Activated CD8-positive, alpha-beta memory T cell treated with anti-CD3 and anti-CD28 coated beads, Interleukin-2, amount 50 U/mL, for 24 hours (primary cell): ENCODE results near the gene GNPAT.

Experiments used
- DNase-seq: peaks from one replicate; pipeline ENCODE4 v3.0.0-alpha.2; 2020; ENCODE audit errors: extremely low read depth

GNPAT gene

GRCh38 chr1:231242516-231243198, 1.6 kb downstream of the GNPAT start:
- no peak for DNase-seq

GRCh38 chr1:231248778-231249177, 7.8 kb downstream of the GNPAT start:
- no peak for DNase-seq

- DNase-seq = no peak
These were observed 11.3 kb downstream of the GNPAT start for GRCh38 chr1:231252336-231252735.

GRCh38 chr1:231260351-231260750, 19.3 kb downstream of the GNPAT start:
- DNase-seq = no peak

- no peak for DNase-seq
These were observed 23.6 kb downstream of the GNPAT start for GRCh38 chr1:231264642-231265041.

GRCh38 chr1:231265379-231265778, 24.4 kb downstream of the GNPAT start:
- DNase-seq = no peak

- no peak for DNase-seq
These were observed 25.9 kb downstream of the GNPAT start for GRCh38 chr1:231266811-231267322.

GRCh38 chr1:231272173-231272572, 31.2 kb downstream of the GNPAT start:
- DNase-seq = no peak

GRCh38 chr1:231272880-231273279, 31.9 kb downstream of the GNPAT start:
- no peak for DNase-seq

- no peak for DNase-seq
These were observed 33.3 kb downstream of the GNPAT start for GRCh38 chr1:231274119-231274825.

GRCh38 chr1:231278100-231278790, 37.2 kb downstream of the GNPAT start:
- DNase-seq = no peak

- DNase-seq = no peak
These were observed 38.1 kb downstream of the GNPAT start for GRCh38 chr1:231279081-231279480.

GRCh38 chr1:231279683-231280082, 38.7 kb downstream of the GNPAT start:
- no peak for DNase-seq

- no peak for DNase-seq
These were observed 43.4 kb downstream of the GNPAT start for GRCh38 chr1:231284441-231284840.

GRCh38 chr1:231286603-231287002, 45.6 kb downstream of the GNPAT start:
- DNase-seq = no peak

- no peak for DNase-seq
These were observed 54.9 kb downstream of the GNPAT start for GRCh38 chr1:231295938-231296337.

- DNase-seq = no peak
These were observed 61.0 kb downstream of the GNPAT start for GRCh38 chr1:231301990-231302389.

GRCh38 chr1:231310391-231310934, 69.5 kb downstream of the GNPAT start:
- no peak for DNase-seq

- no peak for DNase-seq
These were observed 70.9 kb downstream of the GNPAT start for GRCh38 chr1:231311720-231312431.

GRCh38 chr1:231312432-231312788, 71.4 kb downstream of the GNPAT start:
- DNase-seq = no peak

GRCh38 chr1:231313661-231314060, 72.6 kb downstream of the GNPAT start:
- no peak for DNase-seq

- DNase-seq = no peak
These were observed 74.9 kb downstream of the GNPAT start for GRCh38 chr1:231315887-231316286.
